HG02642 (cell line): ENCODE measurements around the gene RANBP10.
"Not testable (repeated sequence)": the region's sequence is repeated elsewhere in the genome, so short reads cannot be mapped to it uniquely, and the experiment has no call there.

Experiments
- ATAC-seq: cut with Tn5 transposase; IDR thresholded peaks from one replicate; pipeline ENCODE4 v1.9.1; 2021; ENCODE audit warnings: mild to moderate bottlenecking; ENCODE audit not compliant: unreplicated experiment, poor library complexity

Gene RANBP10

GRCh38 chr16:67719778-67720144 lies 86.6 kb downstream of the RANBP10 start:
- peak; percentile 6 for ATAC-seq

DNA sequence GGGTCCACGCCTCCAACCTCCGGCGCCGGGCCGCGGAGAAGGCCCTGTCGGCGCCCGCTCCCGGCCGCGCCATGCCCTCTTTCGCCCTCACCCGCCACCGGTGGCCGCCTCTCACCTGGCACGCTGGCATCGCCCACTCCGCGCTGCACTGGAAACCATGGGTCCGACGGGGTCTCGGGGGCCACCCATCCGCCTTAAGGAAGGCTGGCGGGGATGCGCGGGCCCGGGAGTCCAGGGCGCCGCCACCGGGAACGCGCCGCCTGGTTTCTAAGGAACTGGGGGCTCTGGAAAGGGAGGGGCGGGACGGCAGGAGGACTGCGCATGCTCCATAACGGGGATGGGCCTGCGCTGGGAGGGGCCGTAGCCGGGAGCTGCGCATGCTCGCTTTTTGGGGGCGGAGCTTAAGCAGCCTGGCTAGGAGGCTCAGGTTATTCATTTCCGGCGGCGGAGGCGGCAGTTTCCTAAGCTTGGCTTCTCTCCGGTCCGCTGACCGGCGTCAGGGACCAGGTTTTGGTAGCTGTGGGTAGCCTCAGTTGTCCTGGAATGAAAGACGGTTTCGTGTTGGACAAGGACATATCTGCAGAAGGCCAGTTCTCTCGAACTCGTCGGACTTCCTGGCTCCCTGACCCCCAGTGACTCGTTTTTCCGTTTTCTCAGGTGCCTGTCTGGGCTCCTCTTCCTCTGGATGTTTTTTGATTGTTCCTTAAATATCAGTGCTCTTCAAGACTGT lies 87.1 kb downstream of the RANBP10 start, which contains the start of gene GFOD2:
GFOD2 (minus strand) TSS at position 269 of the 730 bp plus-strand sequence. CDS start 33,601 bp downstream, outside the sequence.
- ATAC-seq, result peak; percentile 89

DNA sequence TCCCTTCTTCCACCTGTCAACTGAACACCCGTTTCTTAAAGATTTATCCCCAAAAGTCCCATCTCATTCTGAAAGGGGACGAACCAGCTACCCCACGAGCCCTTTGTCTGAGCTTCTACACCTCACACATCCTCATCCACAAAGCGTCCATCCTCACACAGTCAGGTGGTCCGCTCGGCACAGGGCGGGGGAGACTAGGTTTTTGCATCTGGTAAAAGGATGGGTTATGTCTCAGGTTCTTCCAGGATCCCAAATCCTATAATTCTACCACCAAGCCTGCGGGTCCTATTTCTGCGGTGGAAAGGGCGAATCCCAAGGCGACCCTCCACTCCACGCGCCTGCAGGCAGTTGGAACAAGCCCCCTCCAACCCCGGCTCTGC lies 87.7 kb downstream of the RANBP10 start:
- ATAC-seq, result no peak

DNA sequence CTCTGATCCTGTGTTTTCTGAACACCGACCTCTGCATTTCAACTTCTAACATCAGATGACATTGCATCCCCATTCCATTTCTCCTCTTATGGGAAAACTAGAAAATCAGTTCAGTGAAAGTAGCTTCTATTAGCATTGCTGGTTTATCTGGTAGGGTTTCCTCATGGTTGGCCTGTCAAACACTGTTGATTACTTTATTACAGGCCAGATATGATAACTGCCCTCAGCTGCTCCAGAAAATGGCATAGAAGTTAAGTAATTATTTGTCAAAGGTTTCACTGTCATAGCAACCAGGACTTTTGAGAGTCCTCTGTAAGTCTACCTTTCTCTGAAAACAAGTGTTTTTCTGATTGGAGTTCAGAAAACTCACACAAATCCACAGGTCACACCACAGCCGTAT lies 90.3 kb downstream of the RANBP10 start:
- ATAC-seq, result no peak

GRCh38 chr16:67714522-67714921 lies 91.8 kb downstream of the RANBP10 start:
- ATAC-seq, result no peak

DNA sequence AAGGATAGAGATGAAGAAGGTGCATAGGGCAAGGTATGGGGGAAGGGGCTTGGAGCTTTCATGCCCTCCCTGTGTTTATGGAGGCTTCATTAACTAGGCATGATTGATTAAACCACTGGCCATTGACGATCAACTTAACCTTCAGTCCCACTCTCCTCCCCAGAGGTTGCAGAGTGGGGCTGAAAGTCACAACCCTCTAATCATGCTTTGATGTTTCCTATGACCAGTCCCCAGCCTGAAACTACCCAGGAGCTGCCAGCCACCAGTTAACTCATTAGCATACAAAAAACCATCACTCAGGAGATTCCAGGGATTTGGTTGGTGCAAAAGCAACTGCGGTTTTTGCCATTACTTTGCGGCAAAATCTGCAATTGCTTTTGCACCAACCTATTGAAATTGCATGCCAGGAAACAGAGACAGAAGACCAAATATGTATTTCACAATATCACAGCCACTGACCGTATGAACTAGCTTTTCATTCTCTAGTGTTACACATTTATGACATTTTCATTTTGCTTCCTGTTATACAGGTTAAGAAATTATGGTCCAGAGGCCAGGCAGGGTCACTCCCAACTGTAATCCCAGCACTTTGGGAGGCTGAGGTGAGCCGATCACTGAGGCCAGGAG lies 92.6 kb downstream of the RANBP10 start:
- no peak for ATAC-seq

- no peak for ATAC-seq
These were observed 95.8 kb downstream of the RANBP10 start for GRCh38 chr16:67710607-67711006.

- no peak for ATAC-seq
These were observed 97.3 kb downstream of the RANBP10 start for GRCh38 chr16:67709050-67709449.

GRCh38 chr16:67708368-67708771 lies 98.0 kb downstream of the RANBP10 start:
- no peak for ATAC-seq

DNA sequence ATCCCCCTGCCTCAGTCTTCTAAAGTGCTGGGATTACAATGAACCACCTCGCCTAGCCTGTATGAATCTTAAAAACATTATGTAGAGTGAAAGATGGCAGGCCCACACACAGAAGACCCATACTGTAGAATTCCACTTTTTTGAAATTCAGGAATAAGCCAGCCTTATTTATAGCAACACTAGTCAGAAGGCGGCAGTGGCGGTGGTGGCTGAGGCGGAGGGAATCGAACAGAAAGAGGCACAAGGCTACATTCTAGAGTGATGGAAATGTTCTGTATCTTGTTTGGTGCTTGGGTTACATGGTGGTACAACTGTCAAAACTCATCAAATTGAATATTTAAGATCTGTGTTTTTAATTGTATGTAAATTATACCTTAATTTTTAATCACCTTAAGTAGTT lies 98.6 kb downstream of the RANBP10 start:
- ATAC-seq, result no peak

DNA sequence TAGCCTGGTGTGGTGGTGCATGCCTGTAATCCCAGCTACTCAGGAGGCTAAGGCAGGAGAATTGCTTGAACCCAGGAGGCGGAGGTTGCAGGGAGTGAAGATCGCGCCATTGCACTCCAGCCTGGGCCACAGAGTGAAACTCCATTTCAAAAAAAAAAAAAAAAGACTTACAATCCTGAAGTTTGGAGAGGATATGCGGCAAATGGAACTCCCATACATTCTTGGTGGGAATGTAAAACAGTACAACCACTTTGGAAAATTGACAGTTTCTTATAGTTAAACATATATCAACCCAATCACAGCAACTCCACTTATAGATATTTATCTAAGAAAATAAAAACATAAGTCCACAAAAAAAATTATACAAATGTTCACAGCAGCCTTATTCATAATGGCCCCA lies 99.2 kb downstream of the RANBP10 start:
- no peak for ATAC-seq

DNA sequence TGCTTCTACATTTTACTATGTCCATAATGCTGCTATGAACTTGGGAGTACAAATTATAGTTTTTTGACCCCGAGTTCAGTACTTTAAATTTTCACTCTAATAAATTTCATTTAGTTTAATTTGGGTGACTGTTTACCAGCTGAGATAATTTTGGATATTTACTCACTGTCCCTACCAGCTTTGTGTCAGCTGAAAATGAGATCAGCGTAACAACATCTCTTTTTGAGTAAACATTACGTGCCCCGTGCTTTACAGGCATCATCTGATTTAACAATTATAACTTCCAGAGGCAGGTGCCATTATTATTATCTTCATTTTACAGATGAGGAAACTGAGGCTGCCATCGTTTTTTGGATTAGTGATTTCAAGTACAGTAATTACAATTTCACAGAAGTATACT lies 102.2 kb downstream of the RANBP10 start:
- no peak for ATAC-seq

DNA sequence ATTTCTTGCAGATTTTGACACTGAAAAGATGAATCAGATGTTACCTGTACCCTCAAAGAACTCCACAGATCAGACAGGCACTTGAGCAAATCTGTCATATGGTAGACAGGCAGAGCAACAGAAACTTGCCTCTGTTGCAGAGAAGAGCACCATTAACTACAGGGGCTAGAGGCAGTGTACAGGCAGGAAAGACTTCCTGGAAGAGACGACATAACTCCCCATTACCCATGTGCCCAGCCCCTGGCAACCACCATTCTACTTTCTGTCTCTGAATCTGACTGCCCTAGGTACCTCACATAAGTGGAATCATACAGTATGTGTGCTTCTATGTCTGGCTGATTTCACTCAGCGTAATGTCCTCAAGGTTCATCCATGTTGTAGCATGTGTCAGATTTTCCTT lies 102.7 kb downstream of the RANBP10 start:
- ATAC-seq, result no peak

GRCh38 chr16:67702130-67702529 lies 104.2 kb downstream of the RANBP10 start:
- ATAC-seq, result no peak

DNA sequence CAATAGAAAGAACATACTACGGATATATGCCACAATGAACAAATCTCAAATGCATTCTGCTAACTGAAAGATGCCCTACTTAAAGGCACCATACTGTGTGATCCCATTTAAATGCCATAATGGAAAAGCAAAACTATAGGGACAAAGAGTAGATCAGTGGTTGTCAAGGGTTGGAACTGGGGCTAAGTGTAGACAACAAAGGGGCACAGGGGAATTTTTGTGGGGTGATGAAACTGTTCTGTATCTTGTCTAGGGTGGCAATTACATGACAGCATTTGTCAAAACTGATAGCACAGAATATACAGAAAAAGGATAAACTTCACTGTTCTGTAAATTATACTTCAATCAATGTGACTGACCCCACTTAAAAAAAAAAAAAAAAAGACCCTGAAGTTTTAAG lies 104.9 kb downstream of the RANBP10 start:
- ATAC-seq, result no peak

DNA sequence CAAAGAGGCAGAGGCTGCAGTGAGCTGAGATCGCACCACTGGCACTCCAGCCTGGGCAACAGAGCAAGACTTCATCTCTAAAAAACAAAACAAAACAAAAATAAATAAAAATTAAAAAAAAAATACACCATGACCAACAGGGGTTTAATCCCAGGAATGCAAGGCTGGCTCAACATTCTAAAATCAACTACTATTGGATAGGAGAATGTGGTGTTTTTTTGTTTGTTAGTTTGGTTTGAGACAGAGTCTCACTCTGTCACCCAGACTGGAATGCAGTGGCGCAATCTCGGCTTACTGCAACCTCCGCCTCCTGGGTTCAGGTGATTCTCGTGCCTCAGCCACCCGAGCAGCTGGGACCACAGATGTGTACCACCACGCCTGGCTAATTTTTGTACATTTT lies 107.1 kb downstream of the RANBP10 start:
- no peak for ATAC-seq

DNA sequence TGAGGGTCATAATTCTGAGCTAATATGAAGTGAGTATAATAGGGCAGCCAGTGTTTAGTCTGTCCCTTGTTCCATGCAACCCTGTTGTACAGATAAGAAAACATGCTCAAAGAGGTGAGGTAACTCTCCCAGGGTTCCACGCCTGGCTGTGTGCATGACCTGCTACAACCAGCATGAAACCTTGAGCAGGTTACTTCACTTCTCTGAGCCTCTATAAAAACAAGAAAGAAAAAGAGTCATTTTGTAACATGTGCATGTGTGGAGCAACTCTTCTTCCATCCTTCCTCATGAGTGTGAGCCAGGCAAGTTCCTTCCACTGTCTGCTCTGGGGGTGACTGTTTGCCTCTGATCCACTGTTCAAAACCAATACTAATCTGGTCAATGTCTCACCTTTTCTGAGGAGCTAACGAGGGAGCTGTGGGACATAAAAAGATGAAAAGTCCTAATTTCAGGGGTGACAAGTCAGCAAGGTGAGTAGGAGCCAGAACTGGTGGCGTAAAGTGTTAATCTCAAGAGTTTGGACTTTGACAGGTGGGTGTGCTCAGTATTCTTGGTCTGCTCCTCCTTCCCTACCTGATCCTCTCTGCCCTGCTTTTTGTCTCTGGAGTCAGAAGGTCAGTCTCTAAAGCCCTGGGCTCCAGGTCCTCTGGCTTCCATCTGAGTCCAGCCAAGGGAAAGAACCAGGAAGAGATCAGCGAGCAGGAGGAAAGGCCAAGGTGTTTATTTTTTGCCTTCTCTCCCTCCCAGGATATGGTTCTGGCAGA lies 108.8 kb downstream of the RANBP10 start:
- ATAC-seq, result no peak

GRCh38 chr16:67694611-67695010 lies 111.7 kb downstream of the RANBP10 start:
- ATAC-seq, result no peak

DNA sequence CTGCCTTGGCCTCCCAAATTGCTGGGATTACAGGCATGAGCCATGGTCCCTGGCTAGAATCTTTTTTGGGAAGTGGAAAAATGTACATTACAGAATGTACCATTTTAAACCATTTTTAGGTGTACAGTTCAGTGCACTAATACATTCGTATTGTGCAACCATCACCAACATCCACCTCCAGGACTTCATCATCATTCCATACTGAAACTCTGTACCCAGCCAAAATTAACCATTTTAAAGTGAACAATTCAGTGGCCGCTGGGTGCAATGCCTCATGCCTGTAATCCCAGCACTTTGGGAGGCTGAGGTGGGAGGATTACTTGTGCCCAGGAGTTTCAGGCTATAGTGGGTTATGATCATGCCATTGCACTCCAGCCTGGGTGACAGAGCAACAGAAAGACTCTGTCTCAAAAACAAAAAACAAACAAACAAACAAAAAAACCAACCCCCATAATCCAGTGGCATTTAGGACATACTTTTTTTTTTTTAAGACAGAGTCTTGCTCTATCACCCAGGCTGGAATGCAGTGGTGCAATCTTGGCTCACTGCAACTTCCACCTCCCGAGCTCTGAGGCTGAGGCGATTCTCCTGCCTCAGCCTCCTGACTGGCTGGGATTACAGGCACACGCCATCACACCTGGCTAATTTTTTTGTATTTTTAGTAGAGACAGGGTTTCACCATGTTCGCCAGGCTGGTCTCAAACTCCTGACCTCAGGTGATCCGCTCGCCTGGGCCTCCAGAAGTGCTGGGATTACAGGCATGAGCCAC lies 112.7 kb downstream of the RANBP10 start:
- not testable (repeated sequence) for ATAC-seq

DNA sequence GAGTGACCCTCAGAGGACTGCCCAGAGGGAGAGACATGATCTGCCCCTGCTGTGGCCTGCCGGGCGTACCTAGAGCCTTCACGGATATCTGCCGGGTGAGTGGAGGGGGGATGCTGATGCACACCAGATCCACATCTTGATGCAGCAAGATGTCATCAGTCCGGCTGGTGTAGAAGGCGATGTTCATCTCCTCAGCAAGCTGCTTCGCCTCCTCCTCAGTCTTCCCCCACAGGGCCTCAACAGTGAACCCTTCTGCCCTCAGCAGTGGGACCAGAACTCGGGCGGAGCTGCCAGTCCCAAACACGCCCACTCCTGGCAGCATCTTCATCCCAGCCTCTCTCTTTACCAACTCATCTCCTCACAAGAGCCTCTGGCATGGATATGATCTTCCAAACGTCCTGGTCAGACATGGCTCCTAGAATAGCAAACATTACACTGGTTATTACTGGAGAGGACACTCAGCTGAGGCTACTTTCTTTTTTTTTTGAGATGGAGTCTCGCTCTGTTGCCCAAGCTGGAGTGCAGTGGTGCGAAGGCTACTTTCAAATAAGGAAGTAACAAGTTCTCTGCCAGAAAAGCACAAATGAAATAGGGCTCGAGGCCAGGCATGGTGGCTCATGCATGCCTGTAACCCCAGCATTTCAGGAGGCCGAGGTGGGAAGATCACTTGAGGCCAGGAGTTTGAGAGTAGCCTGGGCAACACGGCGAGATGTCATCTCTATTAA lies 120.8 kb downstream of the RANBP10 start:
- ATAC-seq, result no peak
